IPS-11a (cell line): ENCODE data around the gene SMARCAD1.
"Not testable (repeated sequence)": the region's sequence is repeated elsewhere in the genome, so short reads cannot be mapped to it uniquely, and the experiment has no call there.

Experiments used
- H3K4me3 ChIP-seq: one replicate; pipeline ENCODE4 v1.5.1; 2013; ENCODE audit warnings: low read depth, low read length, control low read depth

The SMARCAD1 gene

DNA sequence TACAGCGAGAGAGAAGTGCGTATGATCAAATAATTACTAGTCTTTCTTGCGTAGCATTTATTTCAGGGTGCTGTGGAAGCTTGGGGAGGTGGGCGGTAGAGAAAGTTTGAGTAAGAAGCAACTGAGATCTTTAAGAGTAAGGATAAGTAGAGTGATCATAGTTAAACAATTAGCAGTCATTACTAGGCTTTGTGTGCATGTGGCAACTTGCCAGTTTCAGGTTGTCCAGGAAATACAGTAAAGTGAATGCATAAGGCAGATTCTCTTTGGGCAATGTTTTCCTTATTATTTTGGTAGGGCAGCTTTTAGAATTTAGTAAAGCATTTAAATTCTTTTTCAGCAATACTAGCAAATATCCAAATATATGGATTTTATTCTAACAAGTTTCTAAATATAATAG is 78.0 kb downstream of the SMARCAD1 start:
- H3K4me3 ChIP-seq: no peak overlapping the region

DNA sequence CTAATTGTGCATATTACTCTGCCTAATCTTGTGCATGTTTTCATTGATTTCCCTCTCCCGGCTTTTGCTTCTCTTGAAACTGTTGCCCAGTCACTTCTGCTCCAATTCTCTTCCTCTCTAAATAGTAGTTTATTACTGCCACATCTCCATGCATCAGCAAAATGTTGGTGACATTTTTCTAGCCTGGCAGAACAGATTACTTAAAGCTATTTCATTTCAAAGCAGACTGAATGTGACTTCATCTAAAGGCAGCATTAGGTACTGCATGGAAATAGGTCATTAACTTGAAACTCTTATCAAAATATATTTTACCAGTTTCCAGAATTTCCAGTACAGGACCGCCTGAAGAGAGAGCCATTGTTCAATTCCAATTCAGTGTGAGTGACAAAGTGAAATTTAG is 82.6 kb downstream of the SMARCAD1 start:
- H3K4me3 ChIP-seq: no peak overlapping the region

DNA sequence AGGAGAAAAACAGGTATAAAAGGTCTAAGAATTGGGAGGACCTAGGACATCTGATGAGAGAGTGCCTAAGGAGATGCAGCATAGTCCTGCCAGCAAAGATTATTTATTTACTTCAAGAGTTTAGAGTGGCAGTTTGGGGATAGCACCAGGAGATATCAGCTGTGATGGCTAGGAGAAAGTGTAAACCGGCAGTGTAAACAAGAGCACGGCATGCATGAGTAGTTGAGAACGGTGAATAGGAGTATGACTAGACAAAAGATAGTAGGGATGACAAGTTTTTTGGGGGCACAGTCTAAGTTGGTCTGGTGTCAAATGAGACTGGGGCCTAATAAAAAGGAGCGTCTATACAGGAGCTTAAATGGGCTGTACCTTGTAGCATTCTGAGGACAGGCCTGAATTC is 86.3 kb downstream of the SMARCAD1 start:
- not testable (repeated sequence) for H3K4me3 ChIP-seq

DNA sequence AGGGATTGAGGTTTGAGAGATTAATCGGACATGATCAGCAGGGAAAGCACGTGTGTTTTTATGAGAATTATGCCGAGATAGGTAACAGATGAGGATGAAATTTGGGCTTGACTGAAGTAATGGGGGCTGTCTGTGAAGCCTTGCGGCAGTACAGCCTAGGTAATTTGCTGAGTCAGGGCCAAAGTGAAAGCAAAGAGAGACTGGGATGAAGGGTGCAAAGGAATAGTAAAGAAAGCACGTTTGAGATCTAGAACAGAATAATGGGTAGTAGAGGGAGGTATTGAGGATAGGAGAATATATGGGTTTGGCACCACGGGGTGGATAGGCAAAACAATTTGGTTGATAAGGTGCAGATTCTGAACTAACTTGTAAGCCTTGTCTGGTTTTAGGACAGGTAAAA is 87.8 kb downstream of the SMARCAD1 start:
- not testable (repeated sequence) for H3K4me3 ChIP-seq

DNA sequence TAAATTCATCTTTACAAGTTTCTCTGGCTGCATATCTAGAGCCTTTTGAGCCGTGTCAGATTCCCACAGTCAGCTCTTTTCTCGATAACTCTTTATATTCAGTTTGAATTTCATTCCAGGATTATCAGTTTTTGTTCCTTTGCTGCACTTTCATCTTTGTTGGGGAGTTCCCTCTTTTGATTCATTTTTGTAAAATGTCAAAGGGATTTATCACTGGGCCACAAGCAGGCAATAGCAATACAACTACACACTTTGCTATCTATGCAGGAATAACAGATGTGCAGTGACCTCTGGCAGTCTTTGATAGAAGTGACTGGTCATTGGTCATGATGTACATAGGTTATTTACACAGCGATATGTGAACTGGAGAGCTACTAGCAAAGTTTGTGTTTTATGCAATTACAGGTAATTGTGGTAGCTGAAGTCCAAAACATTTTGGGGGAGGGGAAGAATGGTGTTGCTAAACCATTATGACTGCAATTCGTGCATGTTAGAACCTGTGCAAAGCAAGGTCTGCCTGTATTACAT is 91.1 kb downstream of the SMARCAD1 start:
- H3K4me3 ChIP-seq: no peak overlapping the region

DNA sequence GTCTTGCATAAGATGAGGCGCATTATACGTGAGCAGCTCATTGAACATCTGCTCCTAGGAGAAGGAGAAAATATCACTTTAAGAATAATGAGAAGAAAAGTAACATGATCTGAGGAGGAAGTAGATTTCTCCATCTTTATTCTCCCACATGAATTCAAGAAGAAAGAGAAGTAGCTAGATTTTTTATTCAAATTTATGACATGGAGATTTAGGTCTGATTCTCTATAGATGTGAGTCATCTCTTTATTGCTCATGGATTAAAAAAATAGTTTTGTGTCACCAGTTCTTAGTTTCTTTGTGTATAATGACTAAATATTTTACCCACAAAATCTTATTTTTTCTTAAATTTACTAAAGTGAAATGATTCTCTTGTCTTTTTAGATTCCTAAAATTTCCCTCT is 94.5 kb downstream of the SMARCAD1 start:
- no peak overlapping the region for H3K4me3 ChIP-seq

DNA sequence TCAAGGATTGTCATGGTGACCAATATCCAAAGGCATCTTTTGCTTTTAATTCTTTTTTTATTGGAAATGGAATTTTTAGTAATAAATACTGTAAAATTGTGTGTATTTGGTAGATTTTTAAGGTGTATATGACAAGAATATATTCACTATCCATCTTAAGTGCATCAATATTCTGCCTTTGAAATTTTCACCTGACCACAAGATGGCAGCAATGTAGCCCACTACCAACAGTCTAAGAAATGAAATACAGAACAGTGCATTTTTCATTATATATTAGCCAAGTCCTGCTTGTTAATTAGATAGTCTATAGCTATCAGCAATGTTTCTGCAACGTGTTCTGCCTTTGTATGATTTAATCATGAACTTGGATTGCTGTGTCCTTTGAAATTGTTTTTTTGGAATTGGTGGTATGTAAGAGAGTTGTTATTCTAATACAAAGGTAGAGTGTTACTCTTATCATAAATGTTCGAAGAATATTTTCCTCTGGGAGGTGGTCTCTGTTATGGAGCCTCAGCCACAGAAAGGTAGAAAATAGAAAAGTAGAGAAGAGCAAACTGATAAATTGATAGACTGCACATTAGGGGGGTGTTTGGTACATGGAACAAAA is 96.8 kb downstream of the SMARCAD1 start:
- no peak overlapping the region for H3K4me3 ChIP-seq

DNA sequence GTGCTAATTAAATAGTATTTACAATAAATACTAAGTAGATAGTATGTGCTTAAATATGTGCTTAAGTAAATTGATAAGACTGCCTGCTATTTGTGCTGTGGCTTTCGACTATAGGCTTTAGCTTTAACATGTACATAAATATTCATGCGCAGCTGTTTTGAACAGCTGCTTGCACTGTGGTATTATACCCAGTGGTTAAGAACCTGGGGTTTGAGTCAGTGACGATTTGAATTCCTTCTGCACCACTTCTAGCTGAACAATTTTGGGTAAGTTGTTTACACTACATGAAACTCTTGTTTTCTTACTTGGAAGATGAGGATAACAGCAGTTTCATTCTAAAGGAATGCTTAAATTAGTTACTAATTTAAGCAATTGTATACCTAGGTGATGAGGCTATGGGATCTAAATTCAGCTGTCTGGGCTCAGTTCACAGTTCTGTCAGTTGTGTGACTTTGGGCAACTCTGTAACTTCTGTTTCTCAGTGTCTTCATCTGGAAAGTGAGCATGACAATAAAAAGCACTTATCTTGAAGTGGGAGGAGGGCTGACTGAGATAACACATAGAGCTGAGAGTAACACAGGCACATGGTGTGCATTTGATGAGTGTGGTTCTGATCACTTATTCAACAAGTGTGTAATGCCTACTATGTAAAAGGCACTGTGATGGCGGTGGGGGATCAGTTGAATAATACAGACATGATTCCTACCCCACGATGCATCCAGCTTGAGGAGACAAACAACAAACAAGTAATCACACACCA is 98.0 kb downstream of the SMARCAD1 start:
- no peak overlapping the region for H3K4me3 ChIP-seq

DNA sequence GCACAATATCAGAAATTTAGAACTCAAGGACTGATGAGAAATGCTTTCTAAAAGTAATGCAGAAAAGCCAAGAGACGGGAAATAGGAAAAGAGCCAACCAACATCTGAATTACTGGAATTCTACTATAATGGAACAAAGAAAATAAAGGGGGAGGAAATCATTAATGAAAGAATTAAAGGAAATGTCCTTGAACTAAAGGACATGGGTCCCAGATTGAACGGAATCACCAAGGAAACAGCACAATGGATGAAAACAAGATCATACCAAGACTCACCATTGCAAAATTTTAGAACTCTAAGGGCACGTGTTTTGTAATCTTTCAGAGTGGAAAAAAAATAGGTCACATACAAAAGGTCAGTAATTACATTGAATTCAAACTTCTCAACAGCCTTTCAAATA is 99.0 kb downstream of the SMARCAD1 start:
- no peak overlapping the region for H3K4me3 ChIP-seq

DNA sequence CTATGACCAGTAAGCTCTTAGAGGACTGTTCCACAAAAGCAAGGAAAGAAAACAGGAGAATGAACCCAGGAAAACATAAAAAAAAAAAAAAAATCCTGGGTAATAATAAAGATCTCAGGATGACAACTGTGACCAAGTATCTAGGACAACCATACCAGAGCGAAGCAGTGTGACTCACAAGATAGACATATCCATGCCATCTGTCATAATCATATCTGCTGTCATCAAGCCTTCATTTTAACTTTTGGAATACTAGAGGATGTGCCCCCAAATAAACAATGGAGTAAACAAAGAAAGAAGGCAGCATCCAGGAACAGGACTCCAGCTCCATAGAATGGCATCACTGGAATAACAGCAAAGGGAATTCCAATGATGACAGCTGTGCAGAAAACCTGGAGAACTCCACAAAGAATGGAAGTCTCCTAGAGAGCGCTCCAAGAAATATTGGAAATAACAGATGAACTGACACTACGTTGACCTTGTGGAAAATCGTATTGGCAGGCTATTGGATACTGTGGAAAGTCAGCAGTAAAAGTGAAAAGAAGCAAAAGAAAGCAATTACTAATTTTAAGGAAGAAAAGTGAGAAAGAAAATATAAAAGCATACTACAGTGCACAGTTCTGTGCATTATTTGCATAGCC is 99.7 kb downstream of the SMARCAD1 start:
- no peak overlapping the region for H3K4me3 ChIP-seq

DNA sequence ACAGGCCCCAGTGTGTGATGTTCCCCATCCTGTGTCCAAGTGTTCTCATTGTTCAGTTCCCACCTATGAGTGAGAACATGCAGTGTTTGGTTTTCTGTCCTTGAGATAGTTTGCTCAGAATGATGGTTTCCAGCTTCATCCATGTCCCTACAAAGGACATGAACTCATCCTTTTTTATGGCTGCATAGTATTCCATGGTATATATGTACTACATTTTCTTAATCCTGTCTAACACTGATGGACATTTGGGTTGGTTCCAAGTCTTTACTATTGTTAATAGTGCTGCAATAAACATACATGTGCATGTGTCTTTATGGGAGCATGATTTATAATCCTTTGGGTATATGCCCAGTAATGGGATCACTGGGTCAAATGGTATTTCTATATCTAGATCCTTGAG is 112.3 kb downstream of the SMARCAD1 start:
- not testable (repeated sequence) for H3K4me3 ChIP-seq

DNA sequence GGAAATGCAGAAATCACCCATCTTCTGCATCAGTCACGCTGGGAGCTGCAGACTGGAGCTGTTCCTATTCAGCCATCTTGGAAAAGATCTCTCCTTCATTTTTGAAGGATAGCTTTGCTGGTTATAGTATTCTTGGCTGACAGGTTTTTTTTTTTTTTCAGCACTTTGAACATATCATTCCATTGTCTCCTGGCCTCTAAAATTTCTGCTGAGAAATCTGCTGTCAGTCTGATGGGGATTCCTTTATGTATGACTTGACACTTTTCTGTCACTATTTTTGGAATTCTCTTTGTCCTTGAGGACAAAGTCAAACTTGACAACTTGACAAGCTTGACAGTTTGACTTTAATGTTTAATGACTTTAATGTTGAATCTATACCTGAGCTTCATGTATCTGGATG is 118.2 kb downstream of the SMARCAD1 start:
- no peak overlapping the region for H3K4me3 ChIP-seq

DNA sequence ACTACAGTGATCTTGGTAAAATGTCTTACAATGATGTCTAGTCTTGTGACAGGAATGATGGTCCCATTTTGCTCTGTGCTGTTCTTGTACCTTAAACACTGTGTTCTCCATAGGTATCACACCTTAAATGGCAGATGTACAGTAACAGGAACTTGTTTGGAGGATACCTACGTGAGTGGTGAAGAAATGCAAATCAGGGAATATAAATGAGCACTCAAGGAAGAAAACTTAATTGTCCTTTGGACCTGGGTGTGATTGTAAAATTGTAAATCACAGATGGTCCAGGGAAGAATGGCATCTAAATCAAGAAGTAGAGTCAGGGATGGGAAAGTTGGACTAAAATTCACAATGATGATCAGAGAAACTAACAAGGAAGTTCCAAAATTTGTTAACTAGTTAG is 122.3 kb downstream of the SMARCAD1 start:
- H3K4me3 ChIP-seq: no peak overlapping the region

DNA sequence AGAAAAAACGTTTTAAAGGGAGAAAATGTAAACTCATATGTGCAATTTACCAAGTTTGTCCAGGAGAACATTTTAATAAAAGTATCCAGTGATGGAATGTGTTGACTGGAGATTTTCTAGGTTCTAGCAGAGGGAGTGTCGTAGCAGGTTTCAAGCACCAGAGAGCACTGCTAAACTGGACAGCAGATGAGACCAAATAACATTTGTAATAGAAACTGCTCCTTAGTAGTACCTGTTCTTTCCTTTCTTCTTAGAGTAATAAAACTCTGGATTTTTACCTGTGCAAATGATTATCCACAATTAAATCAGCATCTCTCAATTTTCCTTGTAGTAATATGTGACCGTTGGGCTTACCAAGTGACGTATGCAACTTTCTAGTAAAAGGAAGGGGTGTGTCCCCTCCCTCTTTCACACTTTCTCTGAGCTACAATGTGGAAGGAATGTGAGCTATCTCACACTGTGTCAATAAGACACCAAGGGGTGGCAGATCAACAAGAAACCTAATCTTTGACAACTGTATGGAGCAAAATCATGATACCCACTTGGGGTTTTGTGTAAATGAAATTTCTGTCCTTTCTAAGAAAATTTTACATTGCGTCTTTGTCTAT is 125.4 kb downstream of the SMARCAD1 start:
- H3K4me3 ChIP-seq: no peak overlapping the region

DNA sequence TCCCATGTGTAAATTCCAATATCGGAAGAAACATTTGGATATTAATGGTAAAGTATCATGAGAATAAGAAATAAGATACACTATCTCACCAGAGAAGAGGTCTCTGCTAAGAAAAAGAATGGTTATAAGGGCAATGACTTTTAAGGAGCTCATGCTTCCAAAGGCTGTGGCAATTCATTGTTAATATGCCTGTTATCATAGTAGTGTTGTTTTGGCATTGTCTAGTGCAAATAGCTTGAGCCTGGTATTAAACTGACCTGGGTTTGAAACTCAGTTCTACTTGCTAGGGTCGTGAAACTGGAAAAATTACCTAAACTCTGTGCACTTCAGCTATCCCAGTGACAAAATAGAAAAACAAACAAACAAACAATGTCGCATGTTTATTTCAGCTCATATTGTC is 126.2 kb downstream of the SMARCAD1 start:
- H3K4me3 ChIP-seq: no peak overlapping the region

DNA sequence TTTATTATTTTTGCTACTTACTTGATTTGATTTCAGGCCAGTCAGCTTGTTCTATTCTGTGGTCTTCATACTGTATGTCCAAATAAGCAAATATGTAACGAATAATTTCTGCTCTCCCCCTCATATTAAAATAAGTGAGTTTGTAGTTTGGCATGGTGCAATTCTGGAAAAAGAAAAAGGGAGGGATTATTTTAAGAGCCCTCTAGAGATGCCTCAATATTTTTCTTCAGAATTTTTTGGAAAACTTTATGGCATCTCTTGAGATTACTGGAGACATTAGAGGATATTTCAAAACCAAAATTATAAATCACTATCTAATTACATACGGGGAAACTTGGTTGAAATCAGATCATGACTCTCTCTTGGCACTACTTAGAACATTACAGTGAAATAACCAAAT is 126.8 kb downstream of the SMARCAD1 start:
- H3K4me3 ChIP-seq: no peak overlapping the region

DNA sequence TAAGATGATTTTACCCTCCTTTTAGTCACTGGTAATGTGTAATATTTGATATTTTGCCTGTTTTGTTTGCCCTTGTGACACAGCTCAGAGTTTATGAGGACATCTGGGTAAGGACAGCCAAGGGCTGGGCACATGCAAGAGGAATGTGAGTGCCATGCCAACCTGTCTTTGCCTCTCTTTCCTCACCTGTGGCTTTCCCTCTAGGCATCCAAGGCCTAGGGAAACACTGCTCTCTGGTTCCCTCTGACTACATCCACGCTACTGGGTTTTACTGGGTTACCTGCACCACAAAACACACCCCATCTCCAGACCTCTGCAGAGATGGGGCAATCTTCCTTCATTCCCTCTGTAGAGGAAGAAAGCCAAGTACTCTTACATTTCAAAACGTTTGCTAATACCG is 127.3 kb downstream of the SMARCAD1 start:
- H3K4me3 ChIP-seq: no peak overlapping the region

DNA sequence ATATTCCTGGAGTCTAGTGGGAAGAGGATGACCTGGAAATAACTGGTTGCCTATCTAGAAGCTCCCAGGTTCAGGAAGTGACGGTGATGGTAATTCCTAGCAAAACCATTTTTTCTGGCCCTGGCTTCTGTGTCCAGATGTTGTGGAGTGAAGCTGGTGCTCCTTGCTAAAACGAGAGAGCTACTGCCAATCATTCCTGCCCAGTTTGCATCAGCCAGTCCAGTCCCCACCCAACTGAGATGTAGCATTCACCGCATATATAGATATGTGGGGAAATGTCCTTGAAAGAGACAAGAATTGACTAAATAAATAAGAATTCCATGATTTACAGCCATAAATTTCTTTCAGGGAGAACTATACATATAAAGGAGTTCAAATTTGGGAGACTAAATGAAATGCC is 128.6 kb downstream of the SMARCAD1 start:
- H3K4me3 ChIP-seq: no peak overlapping the region

DNA sequence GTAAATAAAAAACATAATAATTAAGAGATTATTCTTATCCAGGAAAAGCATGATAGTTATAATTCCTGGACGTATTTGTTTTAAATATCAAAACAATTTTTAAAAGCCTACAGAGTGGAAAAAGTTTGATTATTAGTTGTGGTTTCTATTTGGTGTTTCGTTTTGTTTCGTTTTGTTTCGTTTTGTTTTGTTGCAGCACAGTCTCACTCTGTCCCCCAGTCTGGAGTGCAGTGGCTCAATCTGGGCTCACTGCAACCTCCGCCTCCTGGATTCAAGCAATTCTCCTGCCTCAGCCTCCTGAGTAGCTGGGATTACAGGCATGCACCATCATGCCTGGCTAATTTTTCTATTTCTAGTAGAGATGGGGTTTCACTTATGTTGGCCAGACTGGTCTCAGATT is 129.1 kb downstream of the SMARCAD1 start:
- H3K4me3 ChIP-seq: not testable (repeated sequence)

DNA sequence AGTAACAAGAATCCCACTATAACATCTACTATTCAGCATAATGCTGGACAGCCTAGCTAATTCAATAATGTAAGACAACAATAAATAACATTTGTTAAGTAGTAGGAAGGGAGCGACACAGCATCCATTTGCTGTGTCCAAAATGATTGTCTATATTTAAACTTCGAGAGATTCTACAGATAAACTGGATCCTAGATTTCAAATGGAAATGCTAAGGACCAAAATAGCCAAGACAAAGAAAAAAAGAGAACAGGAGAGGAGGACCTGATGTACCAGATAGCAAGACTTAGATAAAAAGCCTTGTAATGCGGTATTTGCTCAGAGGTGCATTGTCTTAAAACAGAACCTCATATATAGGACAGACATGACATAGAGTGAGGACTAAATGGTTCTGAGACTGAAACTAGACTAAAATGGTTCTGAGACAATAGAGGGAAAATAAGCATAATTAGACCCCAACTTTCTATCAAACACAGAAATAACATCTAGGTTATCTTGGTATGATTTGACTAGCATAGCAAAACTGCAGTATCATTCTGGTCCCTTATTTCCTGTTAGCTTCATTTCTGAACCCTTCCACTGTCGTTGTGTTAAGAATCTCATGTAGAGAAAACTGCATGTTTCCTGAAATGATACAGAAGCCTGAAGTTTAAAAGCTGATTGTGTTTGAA is 131.2 kb downstream of the SMARCAD1 start:
- no peak overlapping the region for H3K4me3 ChIP-seq

DNA sequence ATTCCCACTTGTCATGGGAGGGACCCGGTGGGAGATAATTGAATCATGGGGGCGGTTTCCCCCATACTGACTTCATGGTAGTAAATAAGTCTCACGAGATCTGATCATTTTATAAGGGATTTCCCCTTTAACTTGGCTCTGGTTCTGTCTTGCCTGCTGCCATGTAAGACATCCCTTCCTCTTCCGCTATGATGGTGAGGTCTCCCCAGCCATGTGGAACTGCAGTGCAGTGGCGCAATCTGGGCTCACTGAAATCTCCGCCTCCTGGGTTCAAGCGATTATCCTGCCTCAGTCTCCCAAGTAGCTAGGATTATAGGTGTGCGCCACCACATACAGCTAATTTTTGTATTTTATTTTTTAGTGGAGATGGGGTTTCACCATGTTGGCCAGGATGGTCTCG is 132.1 kb downstream of the SMARCAD1 start:
- H3K4me3 ChIP-seq: no peak overlapping the region
